Prostate gland (tissue), 2 donors: ENCODE results near the gene MYO6. TPM values are rescaled to one million over a fixed set of nuclear protein-coding genes. Genes with fewer than 3 reads are reported as not detected.

Experiments used
- DNase-seq: peaks from one replicate; pipeline ENCODE4 v3.0.0-alpha.2; 2019; ENCODE audit warnings: low spot score
- H3K27ac ChIP-seq, 2 donors: fragments of 200-600 bp; sonication (generic); 2 replicates each; pipeline ENCODE4 v1.5.1; 2017 to 2019
- H3K27me3 ChIP-seq: fragments of 200-600 bp; sonication (generic); replicated peaks from 2 replicates; pipeline ENCODE4 v1.5.1; 2019; ENCODE audit not compliant: insufficient read depth
- H3K36me3 ChIP-seq, 2 donors: fragments of 200-600 bp; sonication (generic); 1 replicate in 1 of 2; 2 replicates in 1 of 2; pipeline versions ENCODE4 v1.5.1 to v1.8.1; 2017 to 2019
- H3K4me1 ChIP-seq: fragments of 200-600 bp; sonication (generic); replicated peaks from 2 replicates; pipeline ENCODE4 v1.5.1; 2019
- H3K4me3 ChIP-seq, 2 donors: fragments of 200-600 bp; sonication (generic); 2 replicates each; pipeline ENCODE4 v1.5.1; 2017 to 2019
- H3K9me3 ChIP-seq: fragments of 200-600 bp; sonication (generic); 2 replicates; pipeline ENCODE4 v1.5.1; 2017
- POLR2A ChIP-seq: fragments of 450-650 bp; IDR thresholded peaks from one replicate; pipeline ENCODE4 v1.6.1; 2016; ENCODE audit warnings: antibody characterized with exemption, mild to moderate bottlenecking
- POLR2AphosphoS5 ChIP-seq: sonication (generic); formaldehyde crosslinking; IDR thresholded peaks from one replicate; pipeline ENCODE4 v1.6.1; 2017; ENCODE audit warnings: antibody characterized with exemption
- WGBS: methylation state at CpG from one replicate; pipeline ENCODE4 v1.1.5; 2018; 5-methylcytosine and 5-hydroxymethylcytosine counted together
- intact Hi-C: fragments of 100-400 bp; cut with DNase I; formaldehyde crosslinking; loops from one replicate; pipeline ENCODE4 v1.14.2; 2022
- total RNA-seq, 2 donors: library from RNA; depleted of rRNA; stranded (reverse); fragments of >200 nt; gene quantifications; one replicate each; pipeline ENCODE4 v1.1.0, GENCODE V29; 2016
- TF ChIP-seq, protein P1 (sequence below), 4 experiments: fragments of 200-600 bp in 2 of 4; fragments of 450-650 bp in 2 of 4; sonication (generic) in 2 of 4; IDR thresholded peaks; 1 replicate in 3 of 4; 2 replicates in 1 of 4; pipeline ENCODE4 v1.5.1; 2016 to 2019; ENCODE audit warnings: antibody characterized with exemption in 4 of 4, mild to moderate bottlenecking in 2 of 4, moderate library complexity in 2 of 4

Gene MYO6
- total RNA-seq, 2 donors from 2014 or later = 50.1 to 58.7 TPM

DNA sequence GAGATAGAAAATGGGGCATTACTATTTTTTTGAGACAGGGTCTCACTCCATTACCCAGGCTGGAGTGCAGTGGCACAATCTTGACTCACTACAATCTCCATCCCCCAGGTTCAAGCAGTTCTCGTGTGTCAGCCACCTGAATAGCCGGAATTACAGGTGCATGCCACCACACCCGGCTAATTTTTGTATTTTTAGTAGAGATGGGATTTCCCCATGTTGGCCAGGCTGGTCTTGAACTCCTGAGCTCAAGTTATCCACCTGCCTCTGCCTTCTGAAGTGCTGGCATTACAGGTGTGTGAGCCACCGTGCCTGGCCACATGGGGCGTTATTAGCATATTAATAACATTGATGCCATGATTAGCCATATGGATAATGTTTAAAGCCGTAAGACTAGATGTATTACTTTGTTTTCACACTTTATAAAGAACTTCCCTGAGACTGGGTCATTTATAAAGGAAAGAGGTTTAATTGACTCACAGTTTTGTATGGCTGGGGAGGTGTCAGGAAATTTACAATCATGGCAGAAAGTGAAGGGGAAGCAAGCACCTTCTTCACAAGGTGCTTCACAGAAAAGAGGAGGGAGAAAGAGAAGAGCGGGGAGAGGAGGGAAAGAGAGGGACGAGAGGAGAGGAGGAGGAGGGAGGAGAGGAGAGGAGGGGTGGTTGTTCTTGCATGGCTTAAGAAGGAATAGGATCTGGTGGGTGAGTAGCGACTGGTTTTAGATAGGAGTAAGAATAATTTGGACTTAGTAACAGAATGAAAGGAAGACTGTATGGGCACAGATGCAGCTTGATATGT is 51.9 kb downstream of the MYO6 start:
- WGBS = 88% methylated on average over 9 of the region's 9 CpGs
- Histone ChIP-seq H3K27ac (no peak overlapping the region), H3K27me3 (no peaks in the 10 kb centered on the region), H3K4me1 (no peaks in the 10 kb centered on the region), H3K36me3 (no peaks in the 10 kb centered on the region), H3K9me3 (no peaks in the 10 kb centered on the region), H3K4me3 (no peak overlapping the region)
- no peak for DNase-seq
- intact Hi-C loops = no loop called here
- TF ChIP-seq POLR2A (no peak), POLR2AphosphoS5 (no peak)
- TF ChIP-seq, protein P1, sequence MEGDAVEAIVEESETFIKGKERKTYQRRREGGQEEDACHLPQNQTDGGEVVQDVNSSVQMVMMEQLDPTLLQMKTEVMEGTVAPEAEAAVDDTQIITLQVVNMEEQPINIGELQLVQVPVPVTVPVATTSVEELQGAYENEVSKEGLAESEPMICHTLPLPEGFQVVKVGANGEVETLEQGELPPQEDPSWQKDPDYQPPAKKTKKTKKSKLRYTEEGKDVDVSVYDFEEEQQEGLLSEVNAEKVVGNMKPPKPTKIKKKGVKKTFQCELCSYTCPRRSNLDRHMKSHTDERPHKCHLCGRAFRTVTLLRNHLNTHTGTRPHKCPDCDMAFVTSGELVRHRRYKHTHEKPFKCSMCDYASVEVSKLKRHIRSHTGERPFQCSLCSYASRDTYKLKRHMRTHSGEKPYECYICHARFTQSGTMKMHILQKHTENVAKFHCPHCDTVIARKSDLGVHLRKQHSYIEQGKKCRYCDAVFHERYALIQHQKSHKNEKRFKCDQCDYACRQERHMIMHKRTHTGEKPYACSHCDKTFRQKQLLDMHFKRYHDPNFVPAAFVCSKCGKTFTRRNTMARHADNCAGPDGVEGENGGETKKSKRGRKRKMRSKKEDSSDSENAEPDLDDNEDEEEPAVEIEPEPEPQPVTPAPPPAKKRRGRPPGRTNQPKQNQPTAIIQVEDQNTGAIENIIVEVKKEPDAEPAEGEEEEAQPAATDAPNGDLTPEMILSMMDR (IDR thresholded peaks at IDR 0.05) = no peak

DNA sequence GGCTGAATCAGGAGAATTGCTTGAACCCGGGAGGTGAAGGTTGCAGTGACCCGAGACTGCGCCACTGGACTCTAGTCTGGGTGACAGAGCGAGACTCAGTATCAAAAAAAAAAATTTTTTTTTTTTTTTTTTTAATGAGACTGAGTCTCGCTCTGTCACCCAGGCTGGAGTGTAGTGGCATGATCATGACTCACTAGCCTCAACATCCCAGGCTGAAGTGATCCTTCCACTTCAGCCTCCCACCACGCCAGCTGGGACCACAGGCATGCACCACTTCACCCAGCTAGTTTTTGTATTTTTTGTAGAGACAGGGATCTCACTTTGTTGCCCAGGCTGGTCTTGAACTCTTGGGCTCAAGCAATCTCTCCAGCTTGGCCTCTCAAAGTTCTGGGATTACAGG is 53.3 kb downstream of the MYO6 start:
- no peak overlapping the region for H3K4me3 ChIP-seq
- WGBS = 97% methylated on average over 6 of the region's 6 CpGs

DNA sequence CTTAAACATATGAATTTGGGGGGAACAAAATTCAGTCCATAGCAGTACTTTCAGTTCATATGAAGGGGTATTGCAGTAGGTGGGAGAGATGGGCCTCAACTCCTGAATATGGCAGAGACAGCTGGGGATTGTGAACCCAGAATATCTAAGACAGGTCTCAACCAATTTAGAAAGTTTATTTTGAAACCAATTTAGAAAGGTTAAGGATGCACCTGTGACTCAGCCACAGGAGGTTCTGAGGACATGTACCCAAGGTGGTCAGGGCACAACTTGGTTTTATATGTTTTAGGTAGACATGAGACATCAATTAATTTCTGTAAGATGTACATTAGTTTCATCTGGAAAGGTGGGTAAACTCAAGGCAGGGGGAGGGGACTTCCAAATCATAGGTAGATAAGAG is 59.5 kb downstream of the MYO6 start:
- intact Hi-C loops = no loop called here

More for the DNA sequence above, 53.3 kb downstream of the MYO6 start:
- no peak overlapping the region for H3K27ac ChIP-seq
- no peaks in the 10 kb centered on the region for H3K36me3 ChIP-seq
- TF ChIP-seq POLR2AphosphoS5 (no peak), POLR2A (no peak)
- TF ChIP-seq, protein P1 (IDR thresholded peaks at IDR 0.05) = no peak
- intact Hi-C loops = no loop called here
- H3K4me1 ChIP-seq = no peaks in the 10 kb centered on the region
- no peaks in the 10 kb centered on the region for H3K9me3 ChIP-seq
- no peak for DNase-seq
- no peaks in the 10 kb centered on the region for H3K27me3 ChIP-seq

DNA sequence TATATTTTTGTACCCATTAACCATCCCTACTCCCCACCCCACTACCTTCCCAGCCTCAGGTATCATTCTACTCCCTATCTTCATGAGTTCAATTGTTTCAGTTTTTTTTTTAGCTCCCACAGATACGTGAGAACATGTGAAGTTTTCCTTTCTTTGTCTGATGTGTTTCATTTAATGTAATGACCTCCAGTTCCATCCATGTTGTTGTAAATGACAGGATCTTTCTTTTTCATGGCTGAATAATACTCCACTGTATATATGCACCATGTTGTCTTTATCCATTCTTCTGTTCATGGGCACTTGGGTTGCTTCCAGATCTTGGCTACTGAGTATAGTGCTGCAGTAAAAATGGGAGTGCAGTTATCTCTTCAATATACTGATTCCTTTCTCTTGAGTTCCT is 63.5 kb downstream of the MYO6 start:
- DNase-seq = no peak
- WGBS = 100% methylated on average over 1 of the region's 1 CpG
- Histone ChIP-seq H3K4me3 (no peak overlapping the region), H3K27ac (no peak overlapping the region), H3K36me3 (no peaks in the 10 kb centered on the region), H3K27me3 (no peaks in the 10 kb centered on the region), H3K9me3 (no peaks in the 10 kb centered on the region), H3K4me1 (no peaks in the 10 kb centered on the region)
- intact Hi-C loops = no loop called here
- no peak for TF ChIP-seq POLR2A
- TF ChIP-seq, protein P1 (IDR thresholded peaks at IDR 0.05) = no peak
- no peak for TF ChIP-seq POLR2AphosphoS5

More for the DNA sequence above, 59.5 kb downstream of the MYO6 start:
- Histone ChIP-seq H3K9me3 (no peaks in the 10 kb centered on the region), H3K27ac (no peak overlapping the region), H3K36me3 (no peaks in the 10 kb centered on the region), H3K4me3 (no peak overlapping the region), H3K4me1 (no peaks in the 10 kb centered on the region), H3K27me3 (no peaks in the 10 kb centered on the region)
- DNase-seq = no peak
- TF ChIP-seq POLR2AphosphoS5 = no peak
- TF ChIP-seq POLR2A = no peak
- TF ChIP-seq, protein P1 (IDR thresholded peaks at IDR 0.05) = no peak
